ENCODE data around the gene UBE2H.

DNA sequence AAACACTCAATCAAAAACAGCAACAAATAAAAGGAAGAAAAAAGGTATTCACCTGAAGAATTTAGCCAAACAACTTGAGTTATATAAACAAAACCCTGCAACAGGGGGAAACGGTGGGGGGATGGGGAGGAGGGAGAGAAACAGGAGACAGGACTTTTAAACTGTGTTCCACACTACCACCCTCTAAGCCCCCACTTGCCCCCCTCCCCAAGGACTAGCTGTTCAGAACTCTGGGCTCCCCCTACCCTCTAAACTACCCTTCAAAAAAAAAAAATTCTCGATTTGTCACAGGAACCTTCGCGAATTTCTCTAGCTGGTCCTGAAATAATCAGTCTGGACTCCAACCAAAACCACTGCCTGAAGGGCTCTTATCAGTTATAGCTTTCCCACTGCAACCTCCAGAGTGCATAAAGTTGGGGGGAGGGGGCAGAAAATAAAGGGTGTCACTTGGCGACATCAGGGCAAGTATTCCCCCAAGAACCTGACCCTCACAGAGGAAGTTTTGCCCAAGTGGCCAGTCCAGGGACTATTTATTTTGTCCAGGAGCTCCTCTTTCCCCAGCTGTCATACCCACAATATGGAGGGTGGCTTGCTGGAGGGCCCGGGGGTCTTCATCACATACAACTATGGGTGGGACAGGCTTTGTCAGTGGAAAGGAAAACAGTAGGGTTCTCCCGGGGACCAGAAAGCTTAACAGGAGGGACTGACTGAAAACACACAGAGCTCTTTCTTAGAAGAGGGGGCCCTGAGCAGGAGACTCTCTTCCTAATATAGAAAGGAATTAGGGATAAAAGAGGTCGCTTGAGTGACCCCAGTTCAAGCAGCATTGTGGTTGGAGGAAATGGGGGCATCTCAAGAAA, 1.3 kb downstream of the UBE2H start:
- TF ChIP-seq, protein P1, sequence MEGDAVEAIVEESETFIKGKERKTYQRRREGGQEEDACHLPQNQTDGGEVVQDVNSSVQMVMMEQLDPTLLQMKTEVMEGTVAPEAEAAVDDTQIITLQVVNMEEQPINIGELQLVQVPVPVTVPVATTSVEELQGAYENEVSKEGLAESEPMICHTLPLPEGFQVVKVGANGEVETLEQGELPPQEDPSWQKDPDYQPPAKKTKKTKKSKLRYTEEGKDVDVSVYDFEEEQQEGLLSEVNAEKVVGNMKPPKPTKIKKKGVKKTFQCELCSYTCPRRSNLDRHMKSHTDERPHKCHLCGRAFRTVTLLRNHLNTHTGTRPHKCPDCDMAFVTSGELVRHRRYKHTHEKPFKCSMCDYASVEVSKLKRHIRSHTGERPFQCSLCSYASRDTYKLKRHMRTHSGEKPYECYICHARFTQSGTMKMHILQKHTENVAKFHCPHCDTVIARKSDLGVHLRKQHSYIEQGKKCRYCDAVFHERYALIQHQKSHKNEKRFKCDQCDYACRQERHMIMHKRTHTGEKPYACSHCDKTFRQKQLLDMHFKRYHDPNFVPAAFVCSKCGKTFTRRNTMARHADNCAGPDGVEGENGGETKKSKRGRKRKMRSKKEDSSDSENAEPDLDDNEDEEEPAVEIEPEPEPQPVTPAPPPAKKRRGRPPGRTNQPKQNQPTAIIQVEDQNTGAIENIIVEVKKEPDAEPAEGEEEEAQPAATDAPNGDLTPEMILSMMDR (IDR thresholded peaks at IDR 0.05; ENCODE audit: poor library complexity), result no peak
- TF ChIP-seq EZH2phosphoT487 (IDR thresholded peaks at IDR 0.05; ENCODE audit: low read depth, severe bottlenecking, unreplicated experiment) (no peak), EZH2 (IDR thresholded peaks at IDR 0.05; ENCODE audit: borderline replicate concordance) (no peak)
